ACC112 (cell line): ENCODE data around the gene RHBDD3.
"Not testable (repeated sequence)": the region's sequence is repeated elsewhere in the genome, so short reads cannot be mapped to it uniquely, and the experiment has no call there.

Experiments
- H2AFZ ChIP-seq: fragments of 200-600 bp; sonication (generic); one replicate; pipeline ENCODE4 v1.6.0; 2017; ENCODE audit warnings: antibody characterized with exemption, low read length; ENCODE audit not compliant: unreplicated experiment
- H3K27ac ChIP-seq: fragments of 200-600 bp; sonication (generic); 2 replicates; pipeline ENCODE4 v1.5.1; 2014; ENCODE audit warnings: low read depth, mild to moderate bottlenecking, antibody characterized with exemption, low read length, moderate library complexity
- H3K27me3 ChIP-seq: fragments of 200-600 bp; sonication (generic); 2 replicates; pipeline ENCODE4 v1.6.1; 2014; ENCODE audit warnings: mild to moderate bottlenecking, antibody characterized with exemption, low read length, moderate library complexity, mixed read lengths; ENCODE audit not compliant: insufficient read depth
- H3K36me3 ChIP-seq: fragments of 200-600 bp; sonication (generic); 2 replicates; pipeline ENCODE4 v1.6.1; 2016; ENCODE audit warnings: mild to moderate bottlenecking, antibody characterized with exemption, low read length, moderate library complexity, mixed read lengths; ENCODE audit not compliant: insufficient read depth
- H3K4me1 ChIP-seq: fragments of 200-600 bp; sonication (generic); one replicate; pipeline ENCODE4 v1.6.1; 2016; ENCODE audit warnings: low read length, mixed read lengths; ENCODE audit not compliant: insufficient read depth, unreplicated experiment, control insufficient read depth
- H3K4me3 ChIP-seq: fragments of 200-600 bp; sonication (generic); 2 replicates; pipeline ENCODE4 v1.5.1; 2014; ENCODE audit warnings: mild to moderate bottlenecking, low read depth, low read length
- H3K79me2 ChIP-seq: fragments of 200-600 bp; sonication (generic); one replicate; pipeline ENCODE4 v1.6.0; 2016; ENCODE audit warnings: low read length; ENCODE audit not compliant: control insufficient read depth, unreplicated experiment, insufficient read depth

The RHBDD3 gene

DNA sequence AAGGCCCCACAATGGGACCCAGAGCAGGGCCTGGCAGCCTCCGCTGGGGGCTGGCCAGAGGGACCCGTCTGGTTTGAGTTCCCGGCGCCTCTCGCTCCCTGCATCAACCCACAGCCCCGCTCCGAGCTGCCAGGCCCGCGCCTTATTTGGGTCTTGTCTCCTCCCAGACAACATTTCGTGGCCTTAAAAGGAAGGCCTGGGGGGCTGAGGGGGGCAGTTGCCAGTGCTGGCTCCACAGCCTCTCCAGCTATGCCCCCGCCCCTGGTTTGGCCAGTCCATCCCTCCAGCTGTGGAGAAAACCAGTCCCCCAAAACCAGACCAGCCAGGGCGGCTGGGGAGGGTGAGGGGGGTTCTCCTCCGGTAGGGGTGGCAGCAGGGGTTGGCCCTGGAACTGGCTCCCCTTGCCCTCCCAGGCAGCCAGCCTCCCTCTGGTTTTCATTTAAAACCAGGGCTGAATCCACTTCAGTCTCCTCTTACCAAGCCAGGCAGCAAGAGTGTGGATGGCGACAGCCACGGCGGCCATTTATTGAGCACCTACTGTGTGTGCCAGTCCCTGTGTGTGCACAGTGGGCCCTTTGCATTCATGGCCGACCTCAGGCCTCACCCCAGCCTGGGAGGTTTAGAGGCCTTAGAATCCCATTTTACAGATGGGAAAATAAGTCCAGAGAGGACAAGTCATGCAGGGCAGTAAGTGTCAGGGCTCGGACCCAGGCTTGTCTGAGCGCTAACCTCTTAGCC is 43.5 kb downstream of the RHBDD3 start:
- Histone ChIP-seq H3K27ac (no peak overlapping the region), H3K79me2 (no peaks in the 10 kb centered on the region), H3K4me1 (peaks cover 6% of the 10 kb centered on the region), H3K4me3 (no peak overlapping the region), H3K27me3 (no peaks in the 10 kb centered on the region), H2AFZ (no peak overlapping the region), H3K36me3 (no peaks in the 10 kb centered on the region)

DNA sequence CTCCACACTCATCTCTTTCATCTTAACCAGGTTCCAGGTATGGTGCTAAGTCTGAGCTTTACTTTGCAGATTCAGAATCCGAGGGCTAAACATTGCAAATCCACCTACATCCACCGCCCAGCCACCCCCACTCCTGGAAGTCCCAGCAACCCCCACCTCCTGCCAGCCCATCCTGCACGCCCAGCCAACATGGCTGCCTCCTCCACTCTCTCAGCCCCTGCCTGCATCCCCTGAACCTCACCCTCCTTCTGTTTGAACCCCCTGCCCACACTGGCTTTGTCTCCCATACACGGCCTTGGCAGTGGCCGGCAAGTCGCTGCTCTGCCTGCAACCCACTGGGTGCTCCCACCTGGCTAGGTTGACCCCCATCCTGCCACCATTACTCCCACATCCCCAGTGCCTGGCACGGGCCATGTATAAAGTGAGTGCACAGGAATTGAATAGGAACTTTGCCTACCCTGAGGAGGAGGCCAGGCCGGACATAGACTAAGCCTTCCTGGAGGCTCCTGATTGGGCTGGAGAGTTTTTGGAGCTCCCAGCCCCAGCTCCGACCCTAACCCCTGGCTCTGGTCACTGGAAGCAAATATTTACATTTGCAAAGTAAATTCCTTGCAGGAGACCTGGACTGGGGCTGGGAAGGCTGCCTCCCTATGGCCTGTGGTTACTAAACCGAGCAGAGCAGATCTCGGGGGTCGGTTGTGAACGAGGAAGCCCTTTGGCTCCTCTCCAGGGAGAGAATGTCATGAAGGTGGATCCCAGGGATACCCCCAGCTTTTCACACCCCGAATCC is 47.7 kb downstream of the RHBDD3 start:
- Histone ChIP-seq H3K4me3 (no peak overlapping the region), H2AFZ (no peak overlapping the region), H3K27ac (no peak overlapping the region), H3K79me2 (no peaks in the 10 kb centered on the region), H3K27me3 (no peaks in the 10 kb centered on the region), H3K36me3 (no peaks in the 10 kb centered on the region), H3K4me1 (no peaks in the 10 kb centered on the region)

DNA sequence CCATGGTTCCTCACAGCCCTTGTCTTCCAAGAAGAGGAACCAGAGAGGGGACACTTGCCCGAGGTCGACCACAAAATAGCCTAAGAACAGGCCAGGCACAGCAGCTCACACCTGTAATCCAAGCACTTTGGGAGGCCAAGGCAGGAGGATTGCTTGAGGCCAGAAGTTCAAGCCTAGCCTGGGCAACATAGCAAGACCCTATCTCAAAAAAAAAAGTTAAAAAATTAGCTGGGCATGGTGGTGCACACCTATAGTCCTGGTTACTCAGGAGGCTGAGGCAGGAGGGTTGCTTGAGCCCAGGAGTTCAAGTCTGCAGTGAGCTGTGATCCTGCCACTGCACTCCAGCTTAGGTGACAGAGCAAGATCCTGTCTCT is 48.4 kb downstream of the RHBDD3 start:
- not testable (repeated sequence) for H3K79me2 ChIP-seq, H3K4me3 ChIP-seq, H3K27me3 ChIP-seq, H3K4me1 ChIP-seq, H2AFZ ChIP-seq, H3K27ac ChIP-seq, H3K36me3 ChIP-seq

DNA sequence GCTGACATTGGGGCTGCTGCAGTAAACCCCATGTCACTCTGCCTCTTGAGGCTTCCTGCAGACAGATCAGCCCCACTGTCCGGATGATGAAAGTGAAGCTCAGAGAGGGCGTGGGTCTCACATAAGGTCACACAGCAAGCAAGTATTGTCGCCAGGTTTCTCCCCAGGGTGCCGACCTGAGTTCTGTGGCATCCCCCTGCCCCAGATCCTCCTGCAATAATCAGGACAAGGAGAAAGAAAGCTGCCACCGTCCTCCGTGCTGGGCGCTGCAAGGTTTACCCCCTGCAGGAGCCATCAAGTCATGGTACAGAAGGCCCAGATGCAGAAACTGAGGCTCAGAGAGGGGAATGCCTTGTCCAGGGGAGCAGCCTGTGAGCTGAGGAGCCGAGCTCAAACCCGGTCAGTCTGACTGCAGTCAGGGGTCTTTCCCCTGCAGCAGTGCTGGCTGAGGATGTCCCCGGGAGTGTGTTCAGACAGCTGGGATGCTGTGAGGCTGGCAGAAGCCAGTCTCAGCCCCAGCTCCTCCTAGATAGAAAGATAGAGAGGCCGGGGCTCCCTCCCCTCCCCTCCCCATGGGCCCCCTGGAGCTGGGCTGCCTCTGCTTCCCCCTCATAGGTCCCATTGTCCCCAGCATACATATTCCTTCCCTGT is 48.9 kb downstream of the RHBDD3 start:
- Histone ChIP-seq H3K36me3 (no peaks in the 10 kb centered on the region), H3K4me3 (no peak overlapping the region), H3K4me1 (no peaks in the 10 kb centered on the region), H2AFZ (no peak overlapping the region), H3K27me3 (no peaks in the 10 kb centered on the region), H3K27ac (no peak overlapping the region), H3K79me2 (no peaks in the 10 kb centered on the region)

DNA sequence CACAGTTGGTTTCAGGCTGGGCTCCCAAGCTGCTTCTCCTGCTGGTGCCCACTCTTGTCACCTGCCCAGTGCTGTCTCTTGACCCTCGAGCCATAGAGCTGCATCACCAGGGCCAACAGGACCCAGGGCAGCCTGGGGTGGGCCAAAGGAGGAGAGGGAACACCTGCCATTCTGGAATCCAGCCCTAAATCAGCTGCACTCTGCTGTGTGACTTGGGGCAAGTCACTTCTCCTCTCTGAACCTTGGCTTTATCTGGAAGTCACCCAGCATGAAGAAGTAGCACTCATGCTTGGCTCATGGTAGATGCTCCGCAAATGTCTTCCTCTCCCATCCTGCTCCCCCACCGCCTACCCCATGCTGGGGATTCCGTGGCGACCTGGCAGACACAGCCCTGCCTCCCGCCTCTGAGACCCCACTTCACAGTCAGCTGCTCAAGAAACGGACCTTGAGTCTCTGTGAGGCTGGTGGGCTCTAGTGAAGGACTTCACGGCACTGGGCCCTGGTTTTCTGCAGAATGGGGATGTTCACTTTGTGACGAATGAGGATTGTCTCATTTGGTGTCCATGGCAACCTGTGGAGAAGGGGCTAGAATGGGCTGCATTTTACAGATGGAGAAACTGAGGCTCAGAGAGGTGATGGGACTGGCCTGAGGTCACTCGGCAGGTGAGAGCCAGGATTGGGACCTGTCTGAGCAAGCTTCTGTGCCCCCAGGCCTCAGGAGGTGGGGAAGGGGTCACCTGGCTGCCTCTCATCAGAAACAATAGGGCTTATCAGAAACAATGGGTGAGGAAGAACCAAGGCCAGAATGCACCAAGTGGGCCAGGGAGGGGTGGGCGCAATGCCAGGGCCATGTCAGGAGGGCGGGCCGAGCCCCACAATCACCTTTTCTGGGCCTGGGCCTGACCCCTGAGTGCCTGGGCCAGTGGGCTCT is 49.7 kb downstream of the RHBDD3 start:
- Histone ChIP-seq H3K36me3 (no peaks in the 10 kb centered on the region), H3K27me3 (no peaks in the 10 kb centered on the region), H3K79me2 (no peaks in the 10 kb centered on the region), H3K4me1 (no peaks in the 10 kb centered on the region), H3K27ac (no peak overlapping the region), H3K4me3 (no peak overlapping the region), H2AFZ (no peak overlapping the region)

DNA sequence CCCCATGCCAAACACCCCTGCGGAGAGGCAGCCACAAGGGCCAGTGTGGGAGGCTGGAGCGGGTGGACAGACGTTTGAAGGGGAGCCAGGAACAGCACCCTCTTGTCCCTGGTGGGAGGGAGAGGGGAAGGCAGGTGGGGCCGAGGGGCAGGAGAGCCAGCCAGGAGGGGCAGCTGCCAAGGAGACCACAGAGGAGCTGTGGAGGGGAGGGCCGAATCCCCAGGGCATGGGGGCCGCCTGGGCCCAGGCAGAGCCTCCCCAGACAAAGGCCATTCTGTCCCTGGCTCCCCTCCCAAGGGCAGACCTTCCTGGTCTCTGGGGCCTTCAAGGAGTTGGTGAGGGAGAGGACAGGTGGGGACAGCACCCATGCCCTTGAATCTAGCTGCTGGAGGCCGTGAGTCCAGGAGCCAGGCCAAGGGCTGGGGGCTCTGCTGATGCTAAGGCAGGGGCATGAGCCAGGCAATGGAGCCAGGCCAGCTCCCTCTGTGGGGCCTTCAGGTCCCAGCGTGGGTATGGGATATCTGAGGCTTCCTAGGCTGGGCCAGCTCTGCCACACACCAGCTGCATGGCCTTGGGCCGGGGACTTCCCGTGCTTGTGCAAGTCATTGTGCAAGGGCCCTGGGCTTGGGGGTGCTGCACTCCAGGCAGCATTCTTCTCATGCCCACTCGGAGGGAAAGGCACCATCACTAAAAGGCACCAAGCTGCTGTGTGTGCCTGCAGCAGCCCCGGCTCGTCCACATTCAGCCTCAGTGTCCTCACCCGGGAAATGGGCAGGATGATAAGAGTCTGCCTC is 50.7 kb downstream of the RHBDD3 start:
- H3K4me1 ChIP-seq: no peaks in the 10 kb centered on the region
- no peaks in the 10 kb centered on the region for H3K27me3 ChIP-seq
- H3K79me2 ChIP-seq: no peaks in the 10 kb centered on the region
- H3K27ac ChIP-seq: no peak overlapping the region
- no peak overlapping the region for H3K4me3 ChIP-seq
- H2AFZ ChIP-seq: no peak overlapping the region
- no peaks in the 10 kb centered on the region for H3K36me3 ChIP-seq

DNA sequence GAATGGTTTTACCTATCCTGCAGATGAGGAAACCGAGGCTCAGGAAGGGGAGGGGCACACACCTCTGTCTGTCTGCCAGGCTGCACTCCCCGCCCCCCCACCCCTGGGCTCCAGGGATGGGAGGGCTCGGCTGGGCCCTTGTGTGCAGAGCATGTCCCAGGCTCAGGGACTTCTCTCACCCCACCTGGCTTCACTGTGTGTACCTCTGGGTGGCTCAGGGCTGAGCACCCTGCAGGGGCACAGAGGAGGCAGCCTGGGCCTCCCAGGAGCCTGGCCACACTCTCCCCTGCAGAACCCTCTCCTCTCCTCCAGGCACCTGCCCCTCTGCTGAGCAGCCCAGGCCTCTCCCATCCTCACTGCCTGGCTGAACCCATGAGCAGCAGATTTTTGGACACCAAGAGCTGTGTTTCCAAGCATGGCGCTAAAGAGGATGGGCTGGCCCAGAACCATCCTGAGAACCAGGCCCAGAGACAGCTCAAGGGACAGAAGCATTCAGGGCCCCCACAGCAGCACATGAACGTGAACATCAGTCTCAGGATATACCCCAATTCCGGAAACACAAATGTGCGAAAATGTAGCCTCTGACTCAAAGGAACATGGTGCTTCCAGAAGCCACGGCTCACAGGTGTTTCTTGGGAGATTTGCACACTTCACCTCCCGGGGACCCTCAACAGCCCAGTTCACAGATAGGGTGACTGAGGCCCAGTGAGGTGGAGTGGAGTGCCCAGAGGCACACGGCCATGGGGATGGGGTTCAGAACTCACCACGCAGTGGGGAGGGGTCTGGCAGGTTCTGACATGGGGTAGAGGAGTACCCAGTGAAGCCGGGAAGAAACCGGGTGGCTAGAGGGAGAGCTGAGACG is 51.5 kb downstream of the RHBDD3 start:
- Histone ChIP-seq H3K4me1 (no peaks in the 10 kb centered on the region), H3K27me3 (no peaks in the 10 kb centered on the region), H2AFZ (no peak overlapping the region), H3K27ac (no peak overlapping the region), H3K79me2 (no peaks in the 10 kb centered on the region), H3K36me3 (no peaks in the 10 kb centered on the region), H3K4me3 (no peak overlapping the region)

DNA sequence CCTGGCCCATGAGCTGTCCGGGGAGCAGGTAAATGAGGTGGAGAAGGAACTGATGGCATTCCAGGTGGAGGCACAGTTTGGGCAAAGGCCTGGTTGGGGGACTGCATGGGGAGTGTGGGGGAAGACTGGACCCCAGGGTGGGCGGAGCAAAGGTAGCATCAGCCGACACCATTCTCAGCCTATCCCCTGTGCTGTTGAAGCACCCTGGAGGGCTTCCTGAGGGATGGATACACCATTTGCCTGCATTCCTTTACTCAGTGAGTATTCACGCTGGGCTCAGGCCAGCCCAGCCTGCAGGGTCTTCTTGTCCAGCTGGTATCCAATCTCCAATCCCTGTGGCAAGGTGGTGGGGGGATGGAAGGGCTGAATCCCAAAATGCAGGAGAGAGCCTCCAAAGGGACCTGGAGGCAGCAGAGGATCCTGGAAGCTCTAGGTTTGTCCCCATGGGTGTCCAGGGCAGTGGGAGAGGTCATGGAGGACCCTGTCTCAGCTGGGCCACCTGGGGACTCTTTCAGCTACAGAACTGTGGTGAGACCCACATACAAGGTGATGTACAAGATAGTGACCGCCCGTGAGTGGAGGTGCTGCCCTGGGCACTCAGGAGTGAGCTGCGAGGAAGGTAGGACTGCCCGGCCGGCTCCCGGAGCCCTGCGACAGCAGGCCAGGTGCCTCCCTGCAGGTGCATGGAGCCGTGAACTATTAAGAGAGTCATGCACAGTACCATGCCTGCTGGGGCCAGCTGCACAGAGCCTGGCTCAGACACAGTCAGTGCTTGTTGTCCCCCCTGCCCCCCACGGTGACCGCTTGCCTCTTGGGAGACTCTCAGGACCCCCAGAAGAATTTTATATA is 52.5 kb downstream of the RHBDD3 start:
- H3K27me3 ChIP-seq: no peaks in the 10 kb centered on the region
- H2AFZ ChIP-seq: no peak overlapping the region
- no peaks in the 10 kb centered on the region for H3K36me3 ChIP-seq
- H3K4me1 ChIP-seq: no peaks in the 10 kb centered on the region
- H3K79me2 ChIP-seq: no peaks in the 10 kb centered on the region
- H3K27ac ChIP-seq: no peak overlapping the region
- no peak overlapping the region for H3K4me3 ChIP-seq

DNA sequence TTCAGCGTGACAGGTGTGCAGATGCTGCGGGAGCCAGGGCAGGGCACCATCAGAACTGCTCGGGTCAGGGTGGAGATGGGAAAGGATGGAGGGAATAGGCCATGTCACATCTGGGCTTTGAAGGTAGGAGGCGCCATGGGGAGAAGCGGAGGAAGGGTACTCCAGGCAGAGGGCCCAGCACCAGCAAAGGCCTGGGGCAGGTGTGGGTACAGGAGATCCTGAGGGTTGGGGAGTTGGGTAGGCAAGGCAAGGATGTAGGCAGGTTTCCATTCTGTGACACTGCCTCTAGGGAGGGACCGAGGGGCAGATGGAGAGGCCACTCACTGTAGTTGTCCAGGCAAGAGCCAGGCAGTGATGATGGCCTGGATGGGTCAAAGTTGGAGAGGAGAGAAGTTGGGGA is 53.5 kb downstream of the RHBDD3 start:
- Histone ChIP-seq H3K79me2 (no peaks in the 10 kb centered on the region), H3K36me3 (no peaks in the 10 kb centered on the region), H3K4me1 (no peaks in the 10 kb centered on the region), H3K27me3 (no peaks in the 10 kb centered on the region), H2AFZ (no peak overlapping the region), H3K4me3 (no peak overlapping the region), H3K27ac (no peak overlapping the region)
